Ecto neural progenitor cell (in vitro differentiated cells): ENCODE results near the gene TNFRSF12A.
"Not testable (repeated sequence)": the region's sequence is repeated elsewhere in the genome, so short reads cannot be mapped to it uniquely, and the experiment has no call there.

ENCODE experiments used
- DNase-seq: peaks from one replicate; pipeline ENCODE4 v3.0.0-alpha.2; 2018; ENCODE audit warnings: low spot score

The TNFRSF12A gene

GRCh38 chr16:3065742-3066439 lies 45.7 kb downstream of the TNFRSF12A start:
- no peak for DNase-seq

- no peak for DNase-seq
These were observed 46.2 kb downstream of the TNFRSF12A start for GRCh38 chr16:3066440-3066748.

- DNase-seq: no peak
These were observed 48.3 kb downstream of the TNFRSF12A start for GRCh38 chr16:3068487-3068886.

GRCh38 chr16:3069146-3069545 lies 49.0 kb downstream of the TNFRSF12A start:
- DNase-seq: not testable (repeated sequence)

- no peak for DNase-seq
These were observed 50.5 kb downstream of the TNFRSF12A start for GRCh38 chr16:3070608-3071111.

GRCh38 chr16:3071655-3072054 lies 51.5 kb downstream of the TNFRSF12A start:
- DNase-seq: no peak
